CD14-positive monocyte (primary cell): ENCODE data around the gene INSYN2B. TPM values are rescaled to one million over a fixed set of nuclear protein-coding genes. Genes with fewer than 3 reads are reported as not detected.

ENCODE experiments used
- DNase-seq, 3 donors: peaks; one replicate each; pipeline ENCODE4 v3.0.0-alpha.2; 2011 to 2022
- H2AFZ ChIP-seq: 2 replicates; pipeline ENCODE4 v1.6.0; 2012; ENCODE audit warnings: mild to moderate bottlenecking, low read depth, low read length, inconsistent platforms; ENCODE audit not compliant: insufficient read depth, poor library complexity, severe bottlenecking
- H3K27ac ChIP-seq, 2 donors: 1 replicate in 1 of 2; 2 replicates in 1 of 2; pipeline ENCODE4 v1.5.1; 2012 to 2013; ENCODE audit warnings: low read length in 2 of 2, control low read depth in 1 of 2, inconsistent platforms in 1 of 2, low read depth in 1 of 2, mild to moderate bottlenecking in 1 of 2
- H3K27me3 ChIP-seq, 2 donors: one replicate each; pipeline versions ENCODE4 v1.6.0 to v1.6.1; 2011 to 2013; ENCODE audit warnings: low read length in 2 of 2; ENCODE audit not compliant: control insufficient read depth in 2 of 2, insufficient read depth in 2 of 2
- H3K36me3 ChIP-seq, 2 donors: replicated peaks in 1 of 2; 1 replicate in 1 of 2; 2 replicates in 1 of 2; pipeline versions ENCODE4 v1.5.1 to v1.6.1; 2012 to 2013; ENCODE audit warnings: low read length in 2 of 2, control low read depth in 1 of 2, inconsistent platforms in 1 of 2, mild to moderate bottlenecking in 1 of 2; ENCODE audit not compliant: insufficient read depth in 2 of 2, control insufficient read depth in 1 of 2
- H3K4me1 ChIP-seq, 2 donors: 1 replicate in 1 of 2; 2 replicates in 1 of 2; pipeline versions ENCODE4 v1.5.1 to v1.6.1; 2012 to 2013; ENCODE audit warnings: low read length in 2 of 2, control low read depth in 1 of 2, inconsistent platforms in 1 of 2, mild to moderate bottlenecking in 1 of 2, moderate library complexity in 1 of 2; ENCODE audit not compliant: insufficient read depth in 2 of 2, control insufficient read depth in 1 of 2
- H3K4me2 ChIP-seq: replicated peaks from 2 replicates; pipeline ENCODE3; 2012; ENCODE audit warnings: low read length, moderate library complexity, mild to moderate bottlenecking; ENCODE audit not compliant: poor library complexity, severe bottlenecking; ENCODE audit errors: extremely low read depth
- H3K4me3 ChIP-seq, 3 experiments: fragments of 200-600 bp in 1 of 3; sonication (generic) in 1 of 3; replicated peaks in 1 of 3; 1 replicate in 2 of 3; 2 replicates in 1 of 3; pipeline ENCODE4 v1.5.1; 2011 to 2013; ENCODE audit warnings: low read length in 3 of 3, mild to moderate bottlenecking in 3 of 3, control low read depth in 2 of 3, low read depth in 2 of 3, inconsistent platforms in 1 of 3, moderate library complexity in 1 of 3
- H3K79me2 ChIP-seq: 2 replicates; pipeline ENCODE4 v1.6.0; 2012; ENCODE audit warnings: mild to moderate bottlenecking, control low read depth, inconsistent platforms, low read length, moderate library complexity; ENCODE audit not compliant: insufficient read depth
- H3K9ac ChIP-seq: 2 replicates; pipeline ENCODE4 v1.6.0; 2017; ENCODE audit warnings: low read length, mild to moderate bottlenecking; ENCODE audit not compliant: insufficient read depth, poor library complexity, severe bottlenecking
- H3K9me3 ChIP-seq, 2 donors: replicated peaks in 1 of 2; 1 replicate in 1 of 2; 2 replicates in 1 of 2; pipeline versions ENCODE4 v1.5.1 to v1.6.1; 2012 to 2013; ENCODE audit warnings: low read length in 2 of 2, control low read depth in 1 of 2; ENCODE audit not compliant: control insufficient read depth in 1 of 2, insufficient read depth in 1 of 2
- H4K20me1 ChIP-seq: 2 replicates; pipeline ENCODE4 v1.6.0; 2012; ENCODE audit warnings: mild to moderate bottlenecking, low read length, control low read depth, moderate library complexity; ENCODE audit not compliant: insufficient read depth
- H3K27ac Mint-ChIP-seq, 7 donors: one replicate each; pipeline ENCODE4 v1.8.0; 2020; ENCODE audit warnings: mild to moderate bottlenecking in 7 of 7, mixed read lengths in 7 of 7, moderate library complexity in 6 of 7, inconsistent platforms in 2 of 7
- H3K27me3 Mint-ChIP-seq, 3 donors: one replicate each; pipeline ENCODE4 v1.8.0; 2021 to 2022; ENCODE audit warnings: low read depth in 3 of 3, mild to moderate bottlenecking in 3 of 3, mixed read lengths in 3 of 3, moderate library complexity in 3 of 3, inconsistent platforms in 1 of 3
- H3K36me3 Mint-ChIP-seq, 2 donors: one replicate each; pipeline ENCODE4 v1.8.0; 2020; ENCODE audit warnings: mixed read lengths in 2 of 2, inconsistent platforms in 1 of 2, mild to moderate bottlenecking in 1 of 2
- H3K4me1 Mint-ChIP-seq: one replicate; pipeline ENCODE4 v1.8.0; 2020; ENCODE audit warnings: mild to moderate bottlenecking, mixed read lengths
- H3K4me3 Mint-ChIP-seq, 2 donors: one replicate each; pipeline ENCODE4 v1.8.0; 2020; ENCODE audit warnings: mild to moderate bottlenecking in 2 of 2, mixed read lengths in 2 of 2, moderate library complexity in 1 of 2
- H3K9me3 Mint-ChIP-seq, 7 donors: one replicate each; pipeline ENCODE4 v1.8.0; 2020 to 2022; ENCODE audit warnings: mixed read lengths in 7 of 7, mild to moderate bottlenecking in 6 of 7, moderate library complexity in 6 of 7, inconsistent platforms in 2 of 7
- CTCF ChIP-seq: fragments of 200-600 bp; IDR thresholded peaks from one replicate; pipeline ENCODE4 v1.8.0; 2022; ENCODE audit warnings: antibody characterized with exemption, mild to moderate bottlenecking
- WGBS: methylation state at CpG from one replicate; pipeline ENCODE4 v1.1.5; 2013; ENCODE audit warnings: missing lambda C conversion rate; ENCODE audit not compliant: insufficient coverage; 5-methylcytosine and 5-hydroxymethylcytosine counted together
- intact Hi-C, 2 donors: fragments of 100-400 bp; cut with micrococcal nuclease; formaldehyde crosslinking; loops; one replicate each; pipeline versions ENCODE4 v1.15.0 to v1.15.1; 2023
- polyA plus RNA-seq, 3 donors: library from polyadenylated mRNA; depleted of rRNA in 1 of 3; unstranded in 2 of 3; stranded (reverse) in 1 of 3; fragments of 300-500 nt in 2 of 3; fragments of >200 nt in 1 of 3; fragmentation: Illumina TruSeq in 2 of 3; gene quantifications; 1 replicate in 2 of 3; 2 replicates in 1 of 3; pipeline ENCODE4 v1.2.3, GENCODE V29; 2012 to 2021

The INSYN2B gene
- polyA plus RNA-seq, 3 donors = 0.17 TPM; not detected in 2

GRCh38 chr5:169921949-169922348 is 58.3 kb downstream of the INSYN2B start:
- Histone ChIP-seq H3K4me3 (no peak overlapping the region), H3K27me3 (no peaks in the 10 kb centered on the region), H2AFZ (no peak overlapping the region), H3K4me1 (no peaks in the 10 kb centered on the region), H3K27ac (no peak overlapping the region), H3K36me3 (peaks cover 19 to 84% of the 10 kb centered on the region in 2 donors), H4K20me1 (peaks cover 100% of the 10 kb centered on the region), H3K4me2 (no peak overlapping the region), H3K9ac (no peak overlapping the region), H3K9me3 (no peaks in the 10 kb centered on the region), H3K79me2 (peaks cover 20% of the 10 kb centered on the region)
- Mint-ChIP-seq H3K9me3 (peaks cover 0 to 3% (median 0%) of the 10 kb centered on the region in 7 donors), H3K4me3 (no peak overlapping the region), H3K36me3 (peaks cover 46 to 64% of the 10 kb centered on the region in 2 donors), H3K27ac (peak overlapping the region in 4 of 7 donors; percentile 4 to 23 (median 11)), H3K27me3 (no peaks in the 10 kb centered on the region), H3K4me1 (peaks cover 1% of the 10 kb centered on the region)
- TF ChIP-seq CTCF = no peak
- no peak for DNase-seq
- intact Hi-C loops = no loop called here
- no CpG with 5 or more reads among the region's 1 CpG for WGBS

- Histone ChIP-seq H3K27me3 (no peaks in the 10 kb centered on the region), H4K20me1 (peaks cover 100% of the 10 kb centered on the region), H3K79me2 (peaks cover 23% of the 10 kb centered on the region), H3K4me3 (no peak overlapping the region), H3K4me2 (no peak overlapping the region), H3K9me3 (no peaks in the 10 kb centered on the region), H3K9ac (no peak overlapping the region), H3K36me3 (peaks cover 19 to 84% of the 10 kb centered on the region in 2 donors), H3K27ac (no peak overlapping the region), H3K4me1 (no peaks in the 10 kb centered on the region), H2AFZ (no peak overlapping the region)
- no peak for DNase-seq
- TF ChIP-seq CTCF = no peak
- Mint-ChIP-seq H3K27ac (no peak overlapping the region), H3K27me3 (no peaks in the 10 kb centered on the region), H3K9me3 (peaks cover 0 to 3% (median 0%) of the 10 kb centered on the region in 7 donors), H3K4me1 (peaks cover 1% of the 10 kb centered on the region), H3K36me3 (peaks cover 42 to 60% of the 10 kb centered on the region in 2 donors), H3K4me3 (no peak overlapping the region)
- intact Hi-C loops = no loop called here
- 100% methylated on average over 1 of the region's 3 CpGs for WGBS
Measured at GRCh38 chr5:169921384-169921783, 58.9 kb downstream of the INSYN2B start.
